Omental fat pad (tissue), 4 donors: ENCODE measurements around the gene POU5F1. TPM values are rescaled to one million over a fixed set of nuclear protein-coding genes. Genes with fewer than 3 reads are reported as not detected.
"Not testable (repeated sequence)": the region's sequence is repeated elsewhere in the genome, so short reads cannot be mapped to it uniquely, and the experiment has no call there.

Experiments
- ATAC-seq: fragments of 150-250 bp; one replicate; pipeline ENCODE4 v1.9.1; 2016; ENCODE audit warnings: mild to moderate bottlenecking, moderate library complexity; ENCODE audit not compliant: low FRiP score
- DNase-seq: peaks from one replicate; pipeline ENCODE4 v3.0.0-alpha.2; 2019; ENCODE audit warnings: low spot score
- total RNA-seq, 4 donors: library from RNA; depleted of rRNA; stranded (reverse); fragments of >200 nt; gene quantifications; one replicate each; pipeline ENCODE4 v1.1.0, GENCODE V29; 2016
- TF ChIP-seq, protein P1 (sequence below), 3 donors: fragments of 450-650 bp; IDR thresholded peaks; one replicate each; pipeline ENCODE4 v1.5.1; 2016 to 2017; ENCODE audit warnings: antibody characterized with exemption in 3 of 3, mild to moderate bottlenecking in 3 of 3, moderate library complexity in 2 of 3

Gene POU5F1
- total RNA-seq, 4 donors from 2014 or later, result 0.37 to 2.4 (median 1.3) TPM; not detected in 1

DNA sequence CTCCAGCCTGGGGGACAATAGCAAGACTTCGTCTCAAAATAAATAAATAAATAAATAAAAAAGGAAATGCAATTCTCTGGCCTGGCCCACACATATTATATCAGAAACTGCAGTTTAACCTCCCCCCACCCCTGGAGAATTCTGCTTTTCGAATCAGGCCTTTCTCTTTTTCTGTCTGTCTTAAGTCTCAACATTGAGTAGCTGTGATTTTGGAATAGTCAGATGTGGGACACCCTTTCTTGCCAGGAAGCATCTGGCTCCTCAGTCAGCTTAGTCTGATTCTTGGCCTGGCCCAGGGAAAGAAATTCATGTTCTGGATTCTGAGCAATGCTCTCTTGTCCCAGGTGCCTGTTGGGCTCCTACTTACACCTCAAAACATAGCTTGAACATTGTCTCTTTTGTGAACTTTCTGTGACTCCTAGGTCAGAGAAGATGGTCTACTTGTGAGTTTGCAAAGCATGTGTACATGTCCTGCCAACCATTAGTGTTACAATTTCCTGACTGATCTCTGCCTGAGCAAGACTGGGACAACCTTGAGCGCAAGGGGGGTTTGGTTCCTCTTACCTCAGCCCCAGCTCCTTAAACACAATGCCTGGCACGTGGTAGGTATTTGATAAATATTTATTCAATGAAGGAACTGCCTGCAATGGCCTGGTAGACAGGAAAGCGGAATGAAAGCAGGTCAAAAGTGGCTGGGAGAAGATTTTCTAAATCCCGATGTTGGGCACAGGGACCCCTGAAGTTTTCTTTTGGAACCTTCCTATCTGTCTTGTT lies 23.8 kb upstream of the POU5F1 start:
- TF ChIP-seq, protein P1, sequence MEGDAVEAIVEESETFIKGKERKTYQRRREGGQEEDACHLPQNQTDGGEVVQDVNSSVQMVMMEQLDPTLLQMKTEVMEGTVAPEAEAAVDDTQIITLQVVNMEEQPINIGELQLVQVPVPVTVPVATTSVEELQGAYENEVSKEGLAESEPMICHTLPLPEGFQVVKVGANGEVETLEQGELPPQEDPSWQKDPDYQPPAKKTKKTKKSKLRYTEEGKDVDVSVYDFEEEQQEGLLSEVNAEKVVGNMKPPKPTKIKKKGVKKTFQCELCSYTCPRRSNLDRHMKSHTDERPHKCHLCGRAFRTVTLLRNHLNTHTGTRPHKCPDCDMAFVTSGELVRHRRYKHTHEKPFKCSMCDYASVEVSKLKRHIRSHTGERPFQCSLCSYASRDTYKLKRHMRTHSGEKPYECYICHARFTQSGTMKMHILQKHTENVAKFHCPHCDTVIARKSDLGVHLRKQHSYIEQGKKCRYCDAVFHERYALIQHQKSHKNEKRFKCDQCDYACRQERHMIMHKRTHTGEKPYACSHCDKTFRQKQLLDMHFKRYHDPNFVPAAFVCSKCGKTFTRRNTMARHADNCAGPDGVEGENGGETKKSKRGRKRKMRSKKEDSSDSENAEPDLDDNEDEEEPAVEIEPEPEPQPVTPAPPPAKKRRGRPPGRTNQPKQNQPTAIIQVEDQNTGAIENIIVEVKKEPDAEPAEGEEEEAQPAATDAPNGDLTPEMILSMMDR (IDR thresholded peaks at IDR 0.05), result no peak
- DNase-seq (no peak), ATAC-seq (no peak)

DNA sequence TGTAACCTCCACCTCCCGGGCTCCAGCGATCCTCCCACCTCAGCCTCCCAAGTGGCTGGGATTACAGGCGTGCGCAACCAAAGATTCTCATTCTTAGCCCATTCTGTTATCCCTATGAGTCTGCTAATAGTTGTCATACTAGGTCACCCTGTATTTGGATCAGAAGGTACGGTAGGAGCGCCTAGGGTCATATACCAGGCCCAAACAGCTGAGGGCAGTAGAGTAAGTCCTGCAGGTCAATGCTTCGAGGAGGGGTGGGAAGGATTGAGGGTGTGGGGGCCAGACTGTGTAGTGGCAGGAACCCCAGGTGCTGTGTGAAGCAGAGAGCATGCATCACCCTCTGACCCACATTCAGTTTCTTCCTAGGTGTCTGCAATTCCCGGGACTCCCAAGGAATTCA lies 22.7 kb upstream of the POU5F1 start:
- no peak for ATAC-seq
- no peak for DNase-seq
- TF ChIP-seq, protein P1 (IDR thresholded peaks at IDR 0.05), result no peak

DNA sequence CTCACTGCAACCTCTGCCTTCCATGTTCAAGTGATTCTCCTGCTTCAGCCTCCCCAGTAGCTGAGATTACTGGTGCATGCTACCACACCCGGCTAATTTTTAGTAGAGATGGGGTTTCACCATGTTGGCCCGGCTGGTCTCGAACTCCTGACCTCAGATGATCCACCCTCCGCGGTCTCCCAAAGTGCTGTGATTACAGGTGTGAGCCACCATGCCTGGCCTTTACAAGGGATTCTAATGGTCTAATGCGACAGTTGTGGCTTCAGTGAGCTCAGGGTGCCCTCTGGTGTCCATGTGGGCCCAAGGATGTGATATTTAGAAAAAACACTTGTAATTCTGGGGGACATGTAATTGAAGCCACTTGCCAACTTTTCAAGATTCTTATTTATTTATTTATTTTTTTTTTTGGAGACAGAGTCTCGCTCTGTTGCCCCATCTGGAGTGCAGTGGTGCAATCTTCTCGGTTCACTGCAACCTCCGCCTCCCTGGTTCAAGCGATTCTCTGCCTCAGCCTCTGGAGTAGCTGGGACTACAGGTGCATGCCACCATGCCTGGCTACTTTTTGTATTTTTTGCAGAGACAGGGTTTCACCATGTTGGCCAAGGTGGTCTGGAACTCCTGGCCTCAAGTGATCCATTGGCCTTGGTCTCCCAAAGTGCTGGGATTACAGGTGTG lies 22.1 kb upstream of the POU5F1 start:
- ATAC-seq, DNase-seq: not testable (repeated sequence)

DNA sequence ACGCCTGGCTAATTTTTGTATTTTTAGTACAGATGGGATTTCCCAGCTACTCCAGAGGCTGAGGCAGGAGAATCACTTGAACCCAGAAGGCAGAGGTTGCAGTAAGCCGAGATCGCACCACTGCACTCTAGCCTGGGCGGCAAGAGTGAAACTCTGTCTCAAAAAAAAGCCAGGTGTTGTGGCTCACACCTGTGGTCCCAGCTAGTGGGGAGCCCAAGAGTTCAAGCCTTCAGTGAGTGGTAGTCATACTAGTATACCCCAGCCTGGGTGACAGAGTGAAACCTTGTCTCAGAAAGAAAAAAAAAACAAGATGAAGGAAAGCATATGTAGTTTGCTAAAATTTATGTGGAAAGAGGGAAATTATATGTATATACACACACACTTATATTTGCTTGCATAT lies 20.0 kb upstream of the POU5F1 start:
- no peak for DNase-seq
- TF ChIP-seq, protein P1 (IDR thresholded peaks at IDR 0.05), result no peak
- no peak for ATAC-seq

DNA sequence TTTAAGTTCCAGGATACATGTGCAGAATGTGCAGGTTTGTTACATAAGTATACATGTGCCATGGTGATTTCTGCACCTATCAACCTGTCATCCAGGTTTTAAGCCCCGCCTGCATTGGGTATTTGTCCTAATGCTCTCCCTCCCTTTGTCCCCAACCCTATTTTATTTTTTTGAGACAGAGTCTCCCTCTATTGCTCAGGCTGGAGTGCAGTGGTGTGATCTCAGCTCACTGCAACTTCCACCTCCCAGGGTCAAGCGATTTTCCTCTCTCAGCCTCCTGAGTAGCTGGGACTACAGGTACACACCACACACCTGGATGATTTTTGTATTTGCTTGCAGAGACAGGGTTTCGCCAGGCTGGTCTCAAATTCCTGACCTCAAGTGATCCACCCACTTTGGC lies 18.7 kb upstream of the POU5F1 start:
- not testable (repeated sequence) for DNase-seq, ATAC-seq

DNA sequence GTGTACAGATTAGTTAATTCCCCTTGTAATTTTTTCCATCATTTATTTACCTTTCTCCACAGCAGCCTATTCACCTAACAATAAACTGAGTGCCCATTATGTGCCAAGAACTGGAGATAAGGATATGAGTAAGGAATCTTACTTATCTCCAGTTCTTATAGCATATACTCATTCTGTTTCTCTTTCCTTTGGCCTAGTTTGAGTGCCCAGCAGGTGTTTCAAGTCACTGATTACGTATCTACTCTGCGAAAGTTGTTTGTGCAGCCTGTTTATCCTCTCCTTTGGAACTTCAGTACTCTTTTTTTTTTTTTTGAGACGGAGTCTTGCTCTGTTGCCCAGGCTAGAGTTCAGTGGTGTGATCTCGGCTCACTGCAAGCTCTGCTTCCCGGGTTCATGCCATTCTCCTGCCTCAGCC lies 17.3 kb upstream of the POU5F1 start:
- no peak for DNase-seq
- TF ChIP-seq, protein P1 (IDR thresholded peaks at IDR 0.05), result no peak
- ATAC-seq, result no peak

DNA sequence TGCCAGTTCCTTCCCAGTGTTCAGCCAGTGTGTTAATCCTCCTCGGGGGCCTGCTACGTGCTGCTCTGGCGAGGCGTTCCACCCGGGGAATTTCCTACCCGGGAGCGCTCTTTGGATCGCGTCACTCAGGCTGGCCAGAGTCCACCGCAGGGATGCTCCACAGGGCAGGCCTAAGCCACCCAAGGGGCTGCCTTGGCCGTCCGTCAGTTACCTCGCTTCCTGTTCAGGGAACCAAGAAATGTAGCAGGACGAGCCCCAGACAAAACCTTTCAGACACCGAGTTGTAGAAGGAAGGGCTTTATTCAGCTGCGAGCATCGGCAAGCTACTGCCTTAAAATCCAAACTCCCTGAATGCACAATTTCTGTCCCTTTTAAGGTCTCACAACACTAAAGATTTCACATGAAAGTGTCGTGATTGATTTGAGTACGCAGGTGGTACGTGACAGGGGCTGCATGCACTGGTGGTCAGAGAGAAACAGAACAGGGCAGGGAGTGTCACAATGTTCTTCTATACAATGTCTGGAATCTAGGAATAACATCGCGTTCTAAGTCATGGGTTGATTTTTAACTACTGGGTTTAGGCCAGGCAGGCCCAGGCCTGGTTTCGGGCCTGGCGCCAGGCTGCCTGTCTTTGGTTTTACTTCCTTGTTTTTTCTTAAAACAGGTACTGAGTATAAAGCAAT lies 15.7 kb upstream of the POU5F1 start:
- TF ChIP-seq, protein P1 (IDR thresholded peaks at IDR 0.05), result no peak
- ATAC-seq, result no peak
- DNase-seq, result no peak

DNA sequence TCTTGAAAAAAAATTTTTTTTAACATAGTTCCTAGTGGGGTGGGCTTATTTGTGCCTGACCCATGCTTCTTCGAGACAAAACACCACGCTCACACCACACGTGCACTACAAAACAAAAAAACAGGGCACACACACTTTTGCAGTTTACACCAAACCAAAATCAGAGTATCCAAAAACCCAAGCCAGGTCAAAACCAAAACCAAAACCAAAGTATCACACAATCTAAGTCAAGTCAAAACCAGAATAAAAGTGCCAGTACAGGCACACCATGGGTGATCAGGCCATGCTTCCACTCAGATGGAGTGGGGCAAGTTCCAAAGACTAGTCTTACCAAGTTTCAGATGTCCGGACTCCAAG lies 15.2 kb upstream of the POU5F1 start:
- not testable (repeated sequence) for DNase-seq, ATAC-seq

DNA sequence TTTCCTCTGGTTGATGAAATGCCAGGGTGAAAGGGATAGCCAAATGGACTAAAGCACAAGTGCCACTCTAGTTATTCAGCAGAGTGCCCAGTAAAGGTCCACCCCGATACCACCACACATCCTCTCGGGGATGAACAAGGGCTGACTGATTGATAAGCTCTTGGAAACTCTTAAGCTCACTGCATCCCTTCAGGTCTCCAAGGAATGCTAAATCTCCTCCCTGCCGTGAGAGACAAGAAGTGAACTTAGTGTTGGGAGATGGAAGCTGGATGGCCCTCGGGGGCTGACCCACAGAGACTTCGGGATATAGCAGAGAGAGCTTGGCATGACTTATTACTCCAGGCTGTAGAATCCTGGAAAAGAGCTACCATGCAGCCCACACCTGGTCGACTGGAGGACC lies 13.4 kb upstream of the POU5F1 start:
- not testable (repeated sequence) for DNase-seq, ATAC-seq

DNA sequence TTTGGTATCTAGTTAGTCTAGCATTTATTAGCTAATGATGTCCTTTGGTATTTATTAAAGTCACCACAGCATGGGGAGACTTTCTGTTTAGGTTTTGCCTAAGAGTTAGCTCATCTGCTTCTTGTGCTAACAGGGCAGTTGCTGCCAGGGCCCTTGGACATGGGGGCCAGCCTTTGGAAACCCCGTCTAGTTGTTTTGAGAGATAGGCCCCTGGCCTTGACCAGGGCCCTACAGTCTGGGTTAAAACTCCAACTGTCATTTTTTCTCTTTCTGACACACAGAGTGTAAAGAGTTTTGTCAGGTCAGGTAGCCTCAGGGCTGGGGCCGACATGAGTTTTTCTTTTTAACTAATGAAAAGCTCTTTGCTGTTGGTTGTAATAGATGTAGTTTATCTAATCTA lies 12.8 kb upstream of the POU5F1 start:
- not testable (repeated sequence) for DNase-seq, ATAC-seq
